ENCODE measurements around the gene MBD3L4.
"Not testable (repeated sequence)": the region's sequence is repeated elsewhere in the genome, so short reads cannot be mapped to it uniquely, and the experiment has no call there.

The MBD3L4 gene

DNA sequence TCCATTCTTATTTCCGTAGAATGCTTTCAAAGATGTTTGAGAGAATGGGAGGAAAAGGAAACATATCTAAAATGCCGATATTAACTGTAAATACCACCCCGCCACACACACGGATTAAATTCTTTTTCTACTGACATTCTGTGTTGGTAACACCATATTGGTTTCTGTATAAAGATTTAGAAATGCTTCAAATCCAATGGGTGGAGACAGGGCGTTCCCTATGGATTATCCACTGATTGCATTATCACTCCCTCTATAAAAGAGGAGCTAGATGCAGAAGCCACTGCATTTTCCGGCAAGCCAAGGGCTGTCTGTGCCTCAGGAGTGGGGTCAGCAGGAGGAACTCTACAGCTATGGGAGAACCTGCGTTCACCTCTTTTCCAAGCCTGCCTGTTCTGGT lies 9.0 kb upstream of the MBD3L4 start, which contains the start of gene MBD3L2:
Gene MBD3L2 (plus strand): TSS at position 301 of the 400 bp plus-strand sequence. CDS start 53 bp downstream, at position 354.
- not testable (repeated sequence) for DNase-seq (ENCODE audit: low spot score)

DNA sequence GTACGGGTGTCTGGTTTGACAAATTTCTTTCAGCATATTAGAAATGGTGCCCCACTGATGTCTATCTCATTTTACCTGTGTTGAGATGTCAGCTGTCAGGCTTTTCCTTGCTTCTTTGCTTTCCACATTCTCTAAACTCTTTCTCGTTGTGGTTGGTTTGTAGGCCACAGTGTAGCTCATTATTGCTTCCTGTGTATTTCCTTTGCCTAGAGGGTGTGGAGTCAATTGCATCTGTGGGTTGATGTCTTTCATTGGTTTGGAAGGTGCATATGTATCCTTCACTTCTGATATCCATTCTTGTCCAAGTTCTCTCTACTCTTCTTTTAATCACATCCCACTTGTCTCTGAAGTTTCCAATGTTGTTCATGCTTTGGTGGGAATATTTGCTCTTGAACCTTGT lies 1.6 kb upstream of the MBD3L4 start:
- DNase-seq (ENCODE audit: low spot score): not testable (repeated sequence)

DNA sequence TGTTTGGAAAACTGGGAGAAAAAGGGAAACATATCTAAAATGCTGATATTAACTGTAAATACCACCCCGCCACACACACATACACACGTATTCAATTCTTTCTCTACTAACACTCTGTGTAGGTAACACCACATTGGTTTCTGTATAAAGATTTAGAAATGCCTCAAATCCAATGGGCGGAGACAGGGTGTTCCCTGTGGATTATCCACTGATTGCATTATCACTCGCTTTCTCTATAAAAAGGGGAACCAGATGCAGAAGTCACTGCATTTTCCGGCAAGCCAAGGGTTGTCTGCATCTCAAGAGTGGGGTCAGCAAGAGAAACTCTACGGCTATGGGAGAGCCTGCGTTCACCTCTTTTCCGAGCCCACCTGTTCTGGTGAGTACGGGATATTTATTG lies 9.7 kb downstream of the MBD3L4 start, which contains the start of gene MBD3L5:
Gene MBD3L5 (plus strand): TSS at position 301 of the 400 bp plus-strand sequence. CDS start 34 bp downstream, at position 335.
- DNase-seq (ENCODE audit: low spot score): not testable (repeated sequence)

DNA sequence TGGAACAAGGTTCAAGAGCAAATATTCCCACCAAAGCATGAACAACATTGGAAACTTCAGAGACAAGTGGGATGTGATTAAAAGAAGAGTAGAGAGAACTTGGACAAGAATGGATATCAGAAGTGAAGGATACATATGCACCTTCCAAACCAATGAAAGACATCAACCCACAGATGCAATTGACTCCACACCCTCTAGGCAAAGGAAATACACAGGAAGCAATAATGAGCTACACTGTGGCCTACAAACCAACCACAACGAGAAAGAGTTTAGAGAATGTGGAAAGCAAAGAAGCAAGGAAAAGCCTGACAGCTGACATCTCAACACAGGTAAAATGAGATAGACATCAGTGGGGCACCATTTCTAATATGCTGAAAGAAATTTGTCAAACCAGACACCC lies 11.2 kb downstream of the MBD3L4 start:
- DNase-seq (ENCODE audit: low spot score): not testable (repeated sequence)

DNA sequence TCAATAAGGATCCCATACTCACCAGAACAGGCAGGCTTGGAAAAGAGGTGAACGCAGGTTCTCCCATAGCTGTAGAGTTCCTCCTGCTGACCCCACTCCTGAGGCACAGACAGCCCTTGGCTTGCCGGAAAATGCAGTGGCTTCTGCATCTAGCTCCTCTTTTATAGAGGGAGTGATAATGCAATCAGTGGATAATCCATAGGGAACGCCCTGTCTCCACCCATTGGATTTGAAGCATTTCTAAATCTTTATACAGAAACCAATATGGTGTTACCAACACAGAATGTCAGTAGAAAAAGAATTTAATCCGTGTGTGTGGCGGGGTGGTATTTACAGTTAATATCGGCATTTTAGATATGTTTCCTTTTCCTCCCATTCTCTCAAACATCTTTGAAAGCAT lies 18.6 kb downstream of the MBD3L4 start, which contains the start of gene MBD3L2B:
Gene MBD3L2B (minus strand): TSS at position 101 of the 400 bp plus-strand sequence. CDS start 34 bp downstream, at position 67.
- not testable (repeated sequence) for DNase-seq (ENCODE audit: low spot score)

DNA sequence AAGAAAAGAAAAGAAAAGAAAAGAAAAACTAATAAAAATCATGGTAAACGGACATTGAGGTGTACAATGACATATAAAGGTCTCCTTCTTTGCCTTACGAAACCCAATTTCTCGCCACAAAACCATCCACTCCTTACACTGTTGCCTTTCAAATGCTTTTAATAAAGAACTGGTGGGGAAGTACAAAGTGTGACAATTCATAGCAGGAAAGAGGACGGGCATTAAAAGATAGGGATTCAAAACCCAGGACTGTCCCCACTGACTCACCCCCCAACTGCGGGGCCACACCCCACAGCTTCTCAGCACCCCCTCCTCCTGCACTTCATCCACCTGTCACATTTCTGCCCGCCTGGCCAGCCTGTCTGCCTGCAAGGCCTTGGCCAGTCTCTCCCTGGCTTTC lies 21.2 kb downstream of the MBD3L4 start:
- DNase-seq (ENCODE audit: low spot score): no peak

DNA sequence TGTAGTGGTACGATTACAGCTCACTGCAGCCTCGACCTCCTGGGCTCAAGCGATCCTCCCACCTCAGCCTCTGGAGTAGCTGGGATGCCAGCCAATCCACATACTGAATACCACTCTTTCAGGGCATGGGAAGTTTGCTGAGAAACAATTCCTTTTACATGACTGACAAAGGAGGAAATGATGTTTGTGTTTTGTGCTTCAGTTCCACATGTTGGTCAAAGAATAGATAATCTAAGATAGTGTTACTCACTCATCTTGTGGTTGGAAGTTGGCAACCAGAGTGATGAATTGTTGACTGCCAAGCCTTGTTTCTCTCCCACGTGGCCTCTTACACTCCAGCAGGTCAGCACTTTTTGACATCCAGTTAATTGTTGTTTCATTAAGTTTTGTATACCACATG lies 26.3 kb downstream of the MBD3L4 start:
- DNase-seq (ENCODE audit: low spot score): peak; percentile 47

DNA sequence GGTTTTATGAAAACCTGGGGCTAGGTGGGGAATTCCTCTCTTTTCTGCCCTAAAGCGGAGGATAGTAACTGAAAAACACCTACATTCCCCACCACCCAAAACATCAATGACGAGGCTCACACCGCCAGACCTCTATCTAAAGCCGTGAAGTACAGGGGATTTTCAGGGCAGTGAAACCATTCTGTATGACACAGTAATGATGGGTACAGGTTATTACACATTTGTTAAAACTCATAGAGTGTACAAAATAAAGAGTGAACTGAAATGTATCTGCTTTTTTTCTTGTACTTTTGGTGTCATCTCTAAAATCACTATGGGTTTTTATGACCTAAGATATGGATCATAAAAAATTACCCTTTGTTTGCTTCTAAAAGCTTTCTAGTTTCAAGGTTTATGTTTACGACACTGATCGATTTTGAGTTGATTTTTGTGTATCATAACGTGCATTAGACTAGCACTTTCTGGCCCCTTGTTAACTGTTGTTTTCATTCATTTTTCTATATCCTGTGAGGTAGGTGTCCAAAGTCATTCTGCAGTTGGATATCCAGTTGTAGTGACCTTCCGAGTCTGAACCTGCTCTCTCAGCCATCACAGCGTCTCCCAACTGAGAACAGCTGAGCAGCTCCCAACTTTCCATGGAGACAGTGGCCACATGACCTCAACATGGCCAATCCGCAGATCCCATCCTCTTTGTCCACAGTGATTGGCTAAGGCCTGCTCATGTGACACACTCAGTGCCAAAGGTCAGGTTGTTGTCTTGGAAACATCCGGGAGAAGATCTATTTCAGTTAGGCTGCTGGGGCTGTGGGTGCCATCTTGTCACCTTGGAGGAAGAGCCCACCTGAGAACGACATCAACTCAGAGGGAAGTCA lies 29.0 kb downstream of the MBD3L4 start:
- DNase-seq (ENCODE audit: low spot score): no peak

DNA sequence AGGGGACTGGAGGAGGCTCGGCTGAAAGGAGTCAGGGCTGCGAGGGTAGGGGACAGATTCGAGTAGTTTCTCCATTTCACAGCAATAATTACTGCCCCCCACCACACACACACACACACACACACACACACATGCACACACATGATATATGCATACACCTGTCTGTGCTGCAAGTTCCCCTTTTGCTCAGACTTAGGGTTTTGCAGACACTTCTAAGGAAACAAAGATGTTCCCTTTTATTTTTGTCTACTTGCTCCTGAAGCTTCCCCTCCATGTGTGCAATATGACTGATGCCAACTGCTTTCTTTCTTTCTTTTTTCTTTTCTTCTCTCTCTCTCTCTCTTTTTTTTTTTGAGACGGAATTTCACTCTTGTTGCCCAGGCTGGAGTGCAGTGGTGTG lies 32.1 kb downstream of the MBD3L4 start:
- DNase-seq (ENCODE audit: low spot score): no peak

DNA sequence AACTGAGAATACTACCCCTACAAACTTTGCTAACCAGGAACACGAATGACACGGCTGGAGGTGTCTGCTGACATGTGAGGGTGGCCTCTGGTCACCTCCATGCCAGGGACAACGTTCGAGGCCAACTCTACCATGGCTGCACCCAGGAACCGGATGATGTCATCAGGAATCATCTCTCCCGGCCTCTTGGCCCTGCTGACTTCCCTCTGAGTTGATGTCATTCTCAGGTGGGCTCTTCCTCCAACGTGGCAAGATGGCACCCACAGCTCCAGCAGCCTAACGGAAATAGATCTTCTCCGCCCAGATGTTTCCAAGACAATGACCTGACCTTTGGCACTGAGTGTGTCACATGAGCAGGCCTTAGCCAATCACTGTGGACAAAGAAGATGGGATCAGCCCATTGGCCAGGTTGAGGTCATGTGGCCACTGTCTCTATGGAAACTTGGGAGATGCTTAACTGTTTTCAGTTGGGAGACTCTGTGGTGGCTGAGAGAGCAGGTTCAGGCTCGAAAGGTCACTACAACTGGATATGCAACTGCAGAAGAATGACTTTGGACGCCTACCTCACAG lies 33.8 kb downstream of the MBD3L4 start:
- no peak for DNase-seq (ENCODE audit: low spot score)

DNA sequence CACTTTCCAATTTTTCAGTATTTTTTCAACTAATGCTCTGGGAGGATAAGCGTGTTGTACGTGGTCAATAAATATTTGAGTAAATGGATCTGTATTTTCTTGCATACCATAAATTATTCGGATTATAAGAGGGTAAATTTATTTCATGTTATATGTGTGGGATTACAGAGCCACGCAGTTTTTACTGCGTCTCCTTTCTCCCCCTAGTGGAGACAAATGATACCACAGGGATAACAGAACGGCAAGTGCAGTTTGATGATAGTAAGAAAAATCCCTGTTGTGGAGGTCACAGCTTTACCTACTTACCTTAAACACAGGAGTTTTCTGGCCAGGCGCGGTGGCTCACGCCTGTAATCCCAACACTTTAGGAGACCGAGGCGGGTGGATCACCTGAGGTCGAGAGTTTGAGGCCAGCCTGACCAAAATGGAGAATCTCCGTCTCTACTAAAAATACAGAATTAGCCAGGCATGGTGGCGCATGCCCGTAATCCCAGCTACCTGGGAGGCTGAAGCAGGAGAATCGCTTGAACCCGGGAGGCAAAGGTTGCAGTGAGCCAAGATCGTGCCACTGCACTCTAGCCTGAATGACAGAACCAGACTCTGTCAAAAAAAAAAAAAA lies 35.6 kb downstream of the MBD3L4 start:
- DNase-seq (ENCODE audit: low spot score): peak; percentile 41

DNA sequence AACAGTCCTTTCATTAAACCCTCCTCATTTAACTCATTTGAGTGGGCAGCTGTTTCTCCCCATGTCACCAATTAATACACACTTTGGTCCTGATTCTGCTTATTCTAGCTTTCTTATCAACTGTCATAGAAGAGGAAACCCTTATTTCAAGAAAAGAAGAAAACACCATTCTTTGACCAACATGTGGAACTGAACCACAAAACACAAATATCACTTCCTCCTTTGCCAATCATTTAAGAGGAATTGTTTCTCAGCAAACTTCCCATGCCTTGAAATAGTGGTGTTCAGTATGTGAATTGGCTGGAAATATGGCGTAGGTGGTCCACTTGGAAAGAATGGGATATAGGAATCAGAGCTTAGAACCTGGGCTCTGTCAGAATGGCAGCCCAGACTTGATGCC lies 39.2 kb downstream of the MBD3L4 start:
- DNase-seq (ENCODE audit: low spot score): no peak

DNA sequence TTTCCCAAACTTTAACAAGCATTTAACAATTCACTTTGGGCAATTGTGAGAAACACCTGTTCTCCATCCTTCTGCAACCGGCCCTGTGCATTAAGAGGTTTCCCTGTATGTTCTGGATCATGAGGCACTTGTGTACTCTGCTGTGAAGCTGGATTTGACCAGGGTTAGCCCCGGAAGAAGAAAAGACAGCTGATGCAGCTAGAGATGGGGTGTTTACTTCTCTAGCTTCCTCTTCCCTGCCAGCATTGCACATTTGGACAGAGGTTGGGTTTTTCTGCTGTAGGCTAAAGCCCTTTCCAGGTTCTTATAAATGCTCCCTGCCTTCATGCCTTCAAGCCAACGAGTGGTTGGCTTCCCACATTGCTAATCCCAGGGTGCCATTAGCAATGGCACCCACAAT lies 39.6 kb downstream of the MBD3L4 start:
- DNase-seq (ENCODE audit: low spot score): no peak

DNA sequence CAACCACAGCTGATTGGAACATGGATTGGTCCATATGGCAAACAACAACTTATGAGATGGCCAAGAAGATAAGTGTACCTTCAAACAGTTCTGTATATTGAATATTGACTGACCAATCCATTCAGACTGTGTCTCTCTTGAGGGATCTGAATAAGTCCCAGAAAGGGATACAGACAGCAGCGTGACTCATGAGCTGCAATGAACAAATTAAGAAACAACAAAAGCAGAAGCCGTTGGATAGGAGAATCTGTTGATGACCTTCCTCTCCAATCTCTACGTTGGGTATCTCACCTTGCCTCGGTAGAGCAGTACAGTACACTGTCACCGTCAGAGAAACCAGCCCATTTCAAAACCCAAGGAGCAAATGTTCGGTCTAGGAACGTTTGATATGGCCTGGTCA lies 40.0 kb downstream of the MBD3L4 start:
- DNase-seq (ENCODE audit: low spot score): no peak

DNA sequence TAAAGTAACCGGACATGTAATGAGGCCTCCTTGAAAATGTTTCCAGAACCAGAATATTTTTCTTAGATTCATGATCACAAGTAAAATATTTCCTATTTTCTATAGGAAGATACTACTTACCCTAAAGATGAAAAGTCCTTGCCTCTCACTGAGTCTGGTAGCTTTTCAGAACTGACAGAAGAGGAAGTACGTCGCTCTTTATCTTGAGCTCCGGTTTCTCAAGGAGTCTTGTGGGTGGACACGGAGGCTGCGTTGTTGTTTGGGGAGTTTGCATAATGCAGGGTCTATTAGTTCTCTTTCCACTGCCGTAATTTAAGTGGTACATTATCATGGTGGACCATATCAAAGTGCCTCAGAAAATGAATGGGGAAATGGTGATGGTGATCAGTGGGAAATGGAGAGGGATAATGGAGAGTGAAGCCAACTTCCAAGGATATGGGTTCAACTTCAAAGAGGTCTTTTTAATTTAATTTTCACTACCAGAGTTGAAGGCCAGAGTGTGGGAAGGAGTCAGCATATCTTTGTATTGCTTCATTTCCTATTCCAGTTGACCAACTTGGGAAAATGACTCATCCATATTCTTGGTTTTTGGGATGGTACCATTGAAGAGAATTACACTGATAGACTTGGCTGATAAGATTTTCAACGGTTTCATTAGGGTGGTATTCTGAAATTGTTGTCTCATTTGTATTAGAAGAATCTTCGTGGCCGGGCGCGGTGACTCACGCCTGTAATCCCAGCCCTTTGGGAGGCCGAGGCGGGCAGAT lies 42.1 kb downstream of the MBD3L4 start:
- peak; percentile 23 for DNase-seq (ENCODE audit: low spot score)

DNA sequence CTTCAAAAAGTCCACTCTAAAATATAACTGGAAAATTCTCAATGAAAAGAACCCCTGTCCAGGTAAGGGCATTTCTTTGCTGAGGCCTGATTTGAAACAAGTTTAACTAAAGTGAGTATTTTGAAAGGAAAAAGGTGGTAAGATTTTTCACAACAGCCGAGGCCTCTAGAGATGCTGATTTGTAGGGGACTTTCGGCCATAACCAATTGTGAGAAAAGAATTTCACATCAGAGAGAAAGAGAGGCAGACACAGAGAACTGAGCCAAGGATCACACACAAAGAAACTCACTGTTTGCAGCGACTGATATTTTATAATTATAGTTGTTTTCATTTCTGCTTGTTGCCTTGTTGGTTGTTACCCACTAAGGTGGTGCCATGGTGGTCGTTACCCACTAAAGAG lies 43.2 kb downstream of the MBD3L4 start:
- no peak for DNase-seq (ENCODE audit: low spot score)

DNA sequence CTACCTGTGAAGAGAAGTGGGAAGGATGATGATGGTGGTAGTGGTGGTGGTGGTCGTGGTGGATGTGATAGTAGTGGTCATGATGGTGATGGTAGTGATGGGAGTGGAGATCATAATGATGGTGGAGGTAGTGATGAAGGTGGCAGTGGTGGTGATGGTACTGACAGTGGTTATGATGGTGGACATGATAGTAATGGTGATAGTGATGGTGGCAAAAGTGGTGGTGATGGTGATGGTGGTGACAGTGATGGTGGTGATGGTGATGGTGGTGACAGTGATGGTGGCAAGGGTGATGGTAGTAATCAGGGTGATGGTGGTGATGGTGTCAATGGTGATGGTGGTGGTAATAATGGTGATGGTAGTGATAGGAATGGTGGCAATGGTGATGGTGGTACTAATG lies 44.9 kb downstream of the MBD3L4 start:
- DNase-seq (ENCODE audit: low spot score): no peak

DNA sequence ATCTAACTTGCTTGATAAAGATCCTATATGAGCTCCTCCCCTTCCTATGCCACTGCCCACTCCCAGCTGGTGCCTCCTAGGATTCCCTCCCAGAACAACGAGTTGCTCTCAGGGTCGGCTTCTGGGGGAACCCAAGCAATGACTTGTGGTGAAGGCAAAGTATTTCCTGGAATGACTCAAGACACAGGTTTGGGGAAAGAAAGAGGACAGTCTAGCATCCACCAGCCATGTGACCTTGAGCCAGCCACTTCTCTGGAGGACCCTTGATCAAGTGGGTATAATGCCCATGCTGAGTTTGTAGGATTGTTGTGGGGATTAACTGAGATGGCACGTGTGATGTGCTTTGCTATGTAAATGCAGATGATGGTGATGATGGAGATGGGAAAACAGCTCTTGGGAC lies 51.7 kb downstream of the MBD3L4 start:
- DNase-seq (ENCODE audit: low spot score): no peak

DNA sequence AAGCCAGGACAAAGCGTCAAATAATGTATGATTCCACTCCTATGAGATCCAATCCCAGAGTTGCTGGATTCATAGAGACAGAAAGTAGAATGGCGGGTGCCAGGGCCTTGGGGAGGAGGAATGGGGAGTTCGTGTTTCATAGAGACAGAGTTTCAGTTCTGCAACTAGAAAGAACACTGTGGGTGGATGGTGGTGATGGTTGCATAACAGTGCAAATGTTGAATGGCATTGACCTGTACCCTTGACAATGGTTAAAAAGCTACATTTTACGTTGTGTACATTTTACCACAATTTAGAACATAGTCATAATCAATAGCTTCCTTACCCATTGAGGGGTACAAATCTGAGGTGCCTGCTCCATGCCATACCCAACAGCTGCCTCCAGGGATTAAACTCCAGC lies 52.1 kb downstream of the MBD3L4 start:
- no peak for DNase-seq (ENCODE audit: low spot score)
